Brain microvascular endothelial cell (primary cell): Measurements from ENCODE around the gene BDKRB2.

ENCODE experiments used
- DNase-seq: peaks from one replicate; pipeline ENCODE4 v3.0.0-alpha.2; 2020
- H3K27ac ChIP-seq: fragments of 250-450 bp; sonication (Bioruptor Pico); 2 replicates; pipeline ENCODE4 v1.5.1; 2020; ENCODE audit warnings: mild to moderate bottlenecking, moderate library complexity
- H3K27me3 ChIP-seq: fragments of 250-450 bp; sonication (Bioruptor Pico); replicated peaks from 2 replicates; pipeline ENCODE4 v1.5.1; 2020; ENCODE audit warnings: mild to moderate bottlenecking
- H3K36me3 ChIP-seq: fragments of 250-450 bp; sonication (Bioruptor Pico); replicated peaks from 2 replicates; pipeline ENCODE4 v1.5.1; 2020; ENCODE audit warnings: mild to moderate bottlenecking
- H3K4me3 ChIP-seq: 2 replicates; pipeline ENCODE4 v1.5.1; 2011; ENCODE audit warnings: low read depth, mild to moderate bottlenecking, control low read depth, low read length, moderate library complexity
- CTCF ChIP-seq: IDR thresholded peaks from 2 replicates; pipeline ENCODE4 v1.5.1; 2011; ENCODE audit warnings: low read depth, mild to moderate bottlenecking, moderate library complexity, low read length, control low read depth, inconsistent platforms; ENCODE audit errors: missing control alignments
- in situ Hi-C: cut with HindIII; loops from 2 replicates; pipeline ENCODE4 v1.10.0; 2017; ENCODE audit warnings: low sequenced_read_pairs, low pct_ligation_motif_present

BDKRB2 gene

GRCh38 chr14:96180043-96180874, 24.4 kb upstream of the BDKRB2 start:
- Histone ChIP-seq H3K4me3 (no peak overlapping the region), H3K27me3 (no peaks in the 10 kb centered on the region), H3K27ac (no peak overlapping the region), H3K36me3 (no peaks in the 10 kb centered on the region)
- in situ Hi-C loops, result no loop called here
- DNase-seq, result no peak
- TF ChIP-seq CTCF, result no peak

GRCh38 chr14:96181186-96182056, 23.2 kb upstream of the BDKRB2 start:
- DNase-seq, result no peak

GRCh38 chr14:96182546-96182945, 22.1 kb upstream of the BDKRB2 start:
- no peaks in the 10 kb centered on the region for H3K36me3 ChIP-seq
- in situ Hi-C loops, result no loop called here
- H3K4me3 ChIP-seq, result no peak overlapping the region
- TF ChIP-seq CTCF, result no peak
- DNase-seq, result no peak
- H3K27me3 ChIP-seq, result no peaks in the 10 kb centered on the region
- no peak overlapping the region for H3K27ac ChIP-seq

More at GRCh38 chr14:96181186-96182056, 23.2 kb upstream of the BDKRB2 start:
- no peak overlapping the region for H3K27ac ChIP-seq
- H3K36me3 ChIP-seq, result no peaks in the 10 kb centered on the region
- H3K27me3 ChIP-seq, result no peaks in the 10 kb centered on the region
- in situ Hi-C loops, result no loop called here
- no peak for TF ChIP-seq CTCF
- no peak overlapping the region for H3K4me3 ChIP-seq

- in situ Hi-C loops, result no loop called here
- TF ChIP-seq CTCF, result no peak
- DNase-seq, result no peak
- no peak overlapping the region for H3K4me3 ChIP-seq
- H3K27me3 ChIP-seq, result no peaks in the 10 kb centered on the region
- no peak overlapping the region for H3K27ac ChIP-seq
- no peaks in the 10 kb centered on the region for H3K36me3 ChIP-seq
Measured at GRCh38 chr14:96184737-96185136, 19.9 kb upstream of the BDKRB2 start.

GRCh38 chr14:96187216-96188031, 17.2 kb upstream of the BDKRB2 start:
- H3K27ac ChIP-seq, result no peak overlapping the region
- no peak for DNase-seq
- no peaks in the 10 kb centered on the region for H3K36me3 ChIP-seq
- H3K27me3 ChIP-seq, result no peaks in the 10 kb centered on the region
- H3K4me3 ChIP-seq, result no peak overlapping the region
- no peak for TF ChIP-seq CTCF
- in situ Hi-C loops, result no loop called here
